ENCODE results near the gene QSER1. TPM values are rescaled to one million over a fixed set of nuclear protein-coding genes. Genes with fewer than 3 reads are reported as not detected.

The QSER1 gene
- total and polyA plus RNA-seq, 2 experiments from 2014 or later, result 29.4 to 132 TPM

- H3K36me3 Mint-ChIP-seq (ENCODE audit: low read depth), result peaks cover 38% of the 10 kb centered on the region
- 0 out of 2 replicates have a peak, but pooled peaks cover 5% of the 10 kb centered on the region for H3F3A ChIP-seq (replicated peaks; ENCODE audit: low read depth)
- peaks cover 24% of the 10 kb centered on the region for H3K4me1 Mint-ChIP-seq
- H3K4me1 ChIP-seq (ENCODE audit: insufficient read depth), result peaks cover 26% of the 10 kb centered on the region
- peaks cover 10% of the 10 kb centered on the region for H3K27me3 Mint-ChIP-seq (ENCODE audit: insufficient read depth, low read depth, poor library complexity)
- H3K4me2 ChIP-seq, result no peak overlapping the region
- no peak overlapping the region for H3K4me3 Mint-ChIP-seq
- H3K36me3 ChIP-seq (ENCODE audit: insufficient read depth), result no peaks in the 10 kb centered on the region
- no peaks in the 10 kb centered on the region for H4K20me1 ChIP-seq (replicated peaks; ENCODE audit: insufficient read depth)
- H3K79me2 ChIP-seq (replicated peaks; ENCODE audit: insufficient read depth), result peaks cover 4% of the 10 kb centered on the region
- no peak for TF ChIP-seq REST (IDR thresholded peaks at IDR 0.05; ENCODE audit: unreplicated experiment)
- TF ChIP-seq POLR2AphosphoS5 (IDR thresholded peaks at IDR 0.05; ENCODE audit: low read depth), result no peak
- no peak for TF ChIP-seq ZNF331 (CRISPR knock-in tag; IDR thresholded peaks at IDR 0.05; ENCODE audit: low read depth)
- no peak for TF ChIP-seq CTCF (conservative IDR thresholded peaks at IDR 0.05; ENCODE audit: low read depth in 2 of 2)
- TF ChIP-seq ZNF114 (CRISPR knock-in tag; IDR thresholded peaks at IDR 0.05), result no peak
- TF ChIP-seq NANOG (IDR thresholded peaks at IDR 0.05; ENCODE audit: borderline replicate concordance), result no peak
- no peak for TF ChIP-seq JUNB (IDR thresholded peaks at IDR 0.05; ENCODE audit: unreplicated experiment)
- no peak for TF ChIP-seq CREB1 (CRISPR knock-in tag; IDR thresholded peaks at IDR 0.05; ENCODE audit: low read depth)
- TF ChIP-seq STAT1 (IDR thresholded peaks at IDR 0.05; ENCODE audit: unreplicated experiment), result no peak
- no peak for TF ChIP-seq EZH2phosphoT487 (IDR thresholded peaks at IDR 0.05; ENCODE audit: unreplicated experiment)
- no peak for TF ChIP-seq ZNF462 (CRISPR knock-in tag; IDR thresholded peaks at IDR 0.05)
- no peak for TF ChIP-seq EZH2 (IDR thresholded peaks at IDR 0.05; ENCODE audit: low read depth, unreplicated experiment)
- no peak for ATAC-seq
- H2AFZ ChIP-seq, result no peak overlapping the region
- H3K27ac Mint-ChIP-seq, result no peak overlapping the region
- peaks cover 4% of the 10 kb centered on the region; the same call in 1 of the 2 replicates for H3K9me2 ChIP-seq (ENCODE audit: insufficient read depth)
- peaks cover 42% of the 10 kb centered on the region for H3K9me3 Mint-ChIP-seq
- H3K4me3 ChIP-seq, result no peak overlapping the region
- H3K27ac ChIP-seq (ENCODE audit: low read depth), result no peak overlapping the region
- no peak for DNase-seq (ENCODE audit: low spot score)
- no peaks in the 10 kb centered on the region for H3K27me3 ChIP-seq (ENCODE audit: insufficient read depth)
Measured at GRCh38 chr11:32886180-32886579, 6.4 kb upstream of the QSER1 start.

Measured in GM23338 (cell line).